Stimulated activated CD8-positive, alpha-beta memory T cell treated with anti-CD3 and anti-CD28 coated beads, Interleukin-12 subunit alpha, Interleukin-12 subunit beta, amount 100 ng/mL, for 24 hours (primary cell): ENCODE results near the gene IFT27.
"Not testable (repeated sequence)": the region's sequence is repeated elsewhere in the genome, so short reads cannot be mapped to it uniquely, and the experiment has no call there.

Experiments
- DNase-seq: peaks from one replicate; pipeline ENCODE4 v3.0.0-alpha.2; 2020; ENCODE audit errors: extremely low read depth

IFT27 gene

DNA sequence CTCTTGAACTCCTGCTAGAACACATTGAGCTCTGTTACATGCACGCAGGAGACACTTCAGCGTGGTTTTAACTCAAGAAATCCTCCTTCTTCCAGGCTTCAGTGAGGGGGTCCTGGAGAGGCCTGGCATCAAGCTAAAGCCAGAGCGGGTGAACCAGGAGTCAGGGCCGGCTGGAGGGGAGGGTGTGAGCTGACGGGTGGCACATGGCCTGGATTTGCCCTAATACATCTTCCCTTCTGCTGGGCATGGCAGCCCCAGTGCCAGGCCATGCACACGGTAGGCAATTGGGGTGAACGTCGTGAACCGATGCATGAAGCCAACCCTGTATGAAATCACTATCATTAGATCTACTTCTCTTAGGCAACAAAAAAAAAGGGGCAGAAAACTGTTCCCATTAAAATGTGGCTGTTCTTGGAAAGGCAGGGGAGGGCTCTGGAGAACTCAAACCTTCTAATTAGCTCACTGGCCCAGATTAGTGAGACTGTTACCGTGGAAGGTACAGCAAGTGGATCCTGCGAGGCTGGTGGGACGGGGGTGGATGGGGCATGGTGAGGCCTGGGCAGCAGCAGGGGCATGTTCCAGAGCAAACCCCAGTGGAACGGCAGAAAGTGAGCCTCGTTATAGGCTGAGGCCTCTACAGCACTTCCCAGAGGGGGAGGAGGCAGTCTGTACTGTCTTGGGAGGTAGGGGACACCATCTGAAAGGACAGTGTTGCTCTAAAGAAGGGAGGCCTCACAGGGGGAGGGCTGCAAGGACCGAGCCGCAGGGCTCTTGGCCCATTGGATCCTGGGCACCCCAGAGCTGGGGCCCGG, 10.6 kb downstream of the IFT27 start:
- no peak for DNase-seq

DNA sequence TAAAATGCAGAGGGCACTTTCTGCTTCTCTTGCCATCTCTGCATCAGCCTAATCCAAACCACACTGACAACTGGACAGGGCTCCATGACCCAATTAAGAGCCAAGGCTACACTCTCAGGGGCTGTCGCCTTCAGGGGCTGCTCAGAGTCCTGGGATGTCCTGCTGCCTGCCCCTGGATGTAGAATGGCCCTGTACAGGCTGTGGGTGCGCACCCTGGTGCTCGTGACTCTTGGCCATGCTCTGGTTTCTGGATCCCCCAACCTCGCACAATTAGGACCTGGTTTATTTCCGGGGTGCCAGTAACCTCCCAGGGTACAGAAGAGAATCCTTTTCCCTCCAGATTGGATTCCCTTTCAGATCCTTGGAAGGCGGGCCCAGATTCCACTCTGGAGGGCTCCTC, 11.3 kb downstream of the IFT27 start:
- no peak for DNase-seq

DNA sequence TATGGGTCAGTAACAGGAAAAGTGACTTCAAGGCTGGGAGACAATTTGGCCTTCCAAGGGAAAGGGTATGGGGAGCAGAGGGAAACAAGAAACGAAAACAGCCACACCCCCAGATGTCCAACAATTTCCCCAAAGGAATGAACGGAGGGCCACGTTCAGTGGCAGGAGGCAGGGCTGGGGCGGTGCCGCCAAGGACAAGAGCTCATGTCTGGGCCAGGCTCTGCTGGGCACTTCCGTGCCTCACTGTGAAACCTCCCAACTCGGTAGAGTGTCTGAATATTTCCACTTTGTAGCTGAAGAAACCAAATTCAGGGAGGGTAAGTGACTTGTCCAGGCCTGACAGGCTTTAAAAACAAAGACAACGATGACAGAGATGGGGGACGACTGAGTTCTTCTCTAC, 11.9 kb downstream of the IFT27 start:
- DNase-seq = no peak

DNA sequence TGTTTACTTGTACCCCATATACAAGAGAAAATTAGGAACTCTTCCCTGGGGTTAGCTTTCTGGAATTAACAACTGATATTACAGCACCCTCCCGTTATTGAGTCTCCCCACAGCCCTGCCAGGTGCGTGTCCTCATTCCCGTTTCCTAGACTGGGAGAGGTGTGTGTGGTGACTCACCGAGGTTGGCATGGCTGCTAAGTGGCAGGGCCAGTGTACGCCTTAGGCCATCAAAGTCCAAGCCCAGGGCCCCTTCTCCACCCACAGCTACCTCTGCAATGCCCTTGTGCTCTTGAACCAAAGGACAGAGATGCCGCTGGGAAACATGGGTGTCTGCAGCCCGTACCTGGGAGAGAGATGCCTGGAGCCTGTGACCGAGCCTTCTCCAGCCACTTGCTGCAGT, 12.3 kb downstream of the IFT27 start:
- no peak for DNase-seq

DNA sequence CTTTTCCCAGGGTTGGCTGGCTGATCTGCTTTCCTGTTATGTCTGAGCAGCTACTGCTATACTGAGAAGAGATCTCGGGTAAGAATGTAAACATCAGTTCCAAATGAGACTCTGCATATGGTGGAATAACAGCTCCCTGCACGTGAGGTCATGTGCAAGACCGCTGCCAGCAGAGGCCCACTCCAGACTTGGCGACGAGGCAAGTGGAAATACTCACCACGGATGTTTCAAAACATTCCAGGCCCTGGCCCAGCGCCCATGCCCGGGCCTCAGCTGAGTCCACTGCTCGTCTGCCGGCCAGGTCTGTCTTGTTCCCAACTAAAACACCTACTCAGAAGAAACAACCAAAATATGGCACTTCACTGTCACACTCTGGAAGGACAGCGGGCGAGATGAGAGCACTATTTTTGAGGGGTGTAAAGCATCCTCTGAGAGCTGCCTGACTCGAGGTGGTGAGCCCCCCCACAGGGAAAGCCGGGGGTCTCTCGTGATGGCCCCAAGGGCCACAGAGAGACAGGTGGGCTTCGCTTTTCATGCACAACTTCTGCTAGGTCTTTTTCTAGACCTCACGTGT, 13.1 kb downstream of the IFT27 start:
- no peak for DNase-seq

DNA sequence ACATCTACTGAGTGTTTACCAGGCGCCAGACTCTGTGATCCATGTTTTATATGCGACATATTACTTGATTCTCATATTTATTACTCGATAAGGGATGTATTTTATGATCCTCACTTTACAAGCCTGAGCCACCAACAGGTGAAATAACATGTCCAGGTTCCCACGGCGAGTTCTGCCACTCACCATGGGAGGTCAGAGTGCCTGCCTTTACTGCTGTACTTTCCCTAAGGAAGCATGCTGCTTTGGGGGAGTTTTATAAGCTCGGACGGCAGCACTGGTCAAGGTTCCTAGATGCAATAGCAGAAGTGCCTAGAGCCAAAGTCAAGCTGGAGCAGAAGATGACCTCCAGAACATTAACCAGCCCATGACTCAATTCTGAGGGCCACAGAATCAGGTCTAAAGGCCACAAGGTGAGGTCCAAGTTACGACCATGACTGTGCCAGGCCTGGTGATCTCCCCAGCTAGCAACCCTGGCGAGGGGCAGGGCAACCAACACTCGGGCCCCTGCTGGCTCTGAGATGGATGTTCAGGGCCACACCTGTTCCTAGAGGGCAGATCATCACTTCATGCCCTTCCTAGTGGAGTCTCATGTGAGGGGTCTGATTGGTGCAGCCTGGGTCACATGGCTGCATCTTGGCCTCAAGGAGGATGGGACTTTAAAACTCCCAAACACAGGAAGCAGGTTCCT, 14.2 kb downstream of the IFT27 start:
- DNase-seq = no peak

DNA sequence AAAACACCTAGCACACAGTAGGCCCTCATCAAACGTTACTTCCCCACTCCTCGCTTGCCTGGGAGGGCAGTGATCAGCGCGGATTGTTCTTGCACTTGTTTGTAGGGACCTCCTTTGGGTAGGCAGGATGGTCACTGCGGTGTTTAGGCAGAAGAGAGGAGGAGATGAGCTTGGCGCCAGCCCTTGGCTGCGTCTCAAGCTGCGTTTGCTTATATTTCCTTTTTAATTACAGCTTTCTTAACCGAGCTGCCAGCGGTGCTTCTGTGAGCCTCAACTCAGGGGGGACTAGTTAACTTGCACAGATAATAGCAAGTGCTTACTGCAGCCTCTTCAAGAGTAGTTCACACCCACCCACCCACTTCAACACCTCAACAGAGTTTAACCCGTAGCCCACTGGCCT, 15.1 kb downstream of the IFT27 start:
- no peak for DNase-seq

DNA sequence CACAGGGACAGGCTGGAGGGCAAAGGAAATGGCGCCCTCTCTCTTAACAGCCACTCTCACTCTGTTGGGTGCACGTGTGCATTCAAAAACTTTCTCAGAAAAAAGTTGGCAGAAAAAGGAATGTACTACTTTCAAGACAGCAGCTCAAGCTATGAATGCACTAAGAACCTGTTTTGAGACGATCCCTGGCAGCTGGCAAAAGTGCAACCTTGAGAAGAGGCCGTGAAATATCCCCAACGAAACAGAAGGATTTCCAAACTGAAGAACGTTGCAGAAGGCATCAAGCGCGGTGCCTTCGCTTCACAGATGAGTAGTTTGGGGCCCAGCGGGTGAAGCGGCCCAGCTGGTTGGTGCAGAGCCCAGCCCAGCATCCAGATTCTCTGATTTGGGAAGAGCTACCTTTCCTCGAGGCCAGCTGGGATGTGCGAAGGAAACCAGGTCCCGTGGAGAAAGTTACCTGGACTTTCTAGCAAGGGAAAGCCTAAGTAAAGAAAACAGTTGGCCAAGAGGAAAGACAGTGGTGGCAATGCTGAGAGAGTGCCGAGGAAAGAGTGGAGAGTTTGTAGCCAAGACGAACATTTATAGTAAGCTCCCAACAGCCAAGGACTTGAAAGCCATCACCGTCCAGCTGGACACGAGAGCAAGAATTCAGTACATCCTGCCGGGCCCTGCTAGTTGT, 16.3 kb downstream of the IFT27 start:
- no peak for DNase-seq

DNA sequence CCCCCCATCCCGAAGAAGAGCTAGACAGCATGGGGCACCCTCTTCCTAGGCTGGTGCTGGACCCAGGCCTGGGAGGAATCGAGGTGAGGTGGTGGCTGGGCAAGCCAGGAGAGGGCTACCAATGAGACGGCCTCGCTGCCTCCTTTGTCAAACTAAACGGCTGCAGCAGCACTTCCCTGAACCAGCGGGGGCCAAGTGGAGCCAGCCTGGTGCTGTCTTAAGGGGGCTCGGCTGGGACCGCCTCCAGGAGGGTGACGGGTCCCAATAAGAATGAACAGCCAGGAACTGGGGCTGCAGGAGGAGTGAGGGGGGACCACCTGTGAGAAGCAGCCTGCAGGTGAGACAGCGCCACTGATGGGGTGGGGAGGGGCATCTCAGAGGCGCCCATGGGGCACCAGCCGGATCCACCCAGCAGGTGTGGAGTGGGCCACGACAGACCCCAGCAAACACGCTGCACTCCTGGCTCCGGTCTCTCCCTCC, 17.1 kb downstream of the IFT27 start:
- no peak for DNase-seq

DNA sequence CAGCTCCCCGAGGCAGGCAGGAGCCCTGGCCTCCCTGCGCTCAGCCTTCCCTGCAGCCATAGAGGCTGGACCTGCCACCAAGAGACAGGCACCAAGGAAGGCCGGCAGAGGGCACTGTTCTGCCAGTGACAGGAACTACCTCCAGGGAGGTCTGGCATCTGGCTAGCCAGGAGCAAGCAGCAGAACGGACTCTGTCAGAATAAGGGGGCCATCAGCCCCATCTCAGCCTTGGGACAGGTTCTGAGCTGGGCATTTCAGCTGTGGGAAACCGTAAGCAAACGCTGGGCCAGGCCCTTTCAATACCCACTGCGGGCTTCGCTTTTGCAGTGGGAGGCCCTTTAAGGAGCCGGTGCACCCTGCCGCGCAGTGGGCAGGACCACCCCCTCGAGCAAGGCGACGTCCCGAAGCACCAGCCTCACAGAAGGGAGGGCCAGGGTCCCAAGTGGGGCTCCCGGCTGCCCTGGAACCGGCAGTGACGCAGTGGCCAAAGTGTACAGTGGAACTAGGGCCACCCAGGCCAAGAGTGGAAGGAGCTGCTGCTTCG, 18.2 kb downstream of the IFT27 start:
- DNase-seq = peak; percentile 42

DNA sequence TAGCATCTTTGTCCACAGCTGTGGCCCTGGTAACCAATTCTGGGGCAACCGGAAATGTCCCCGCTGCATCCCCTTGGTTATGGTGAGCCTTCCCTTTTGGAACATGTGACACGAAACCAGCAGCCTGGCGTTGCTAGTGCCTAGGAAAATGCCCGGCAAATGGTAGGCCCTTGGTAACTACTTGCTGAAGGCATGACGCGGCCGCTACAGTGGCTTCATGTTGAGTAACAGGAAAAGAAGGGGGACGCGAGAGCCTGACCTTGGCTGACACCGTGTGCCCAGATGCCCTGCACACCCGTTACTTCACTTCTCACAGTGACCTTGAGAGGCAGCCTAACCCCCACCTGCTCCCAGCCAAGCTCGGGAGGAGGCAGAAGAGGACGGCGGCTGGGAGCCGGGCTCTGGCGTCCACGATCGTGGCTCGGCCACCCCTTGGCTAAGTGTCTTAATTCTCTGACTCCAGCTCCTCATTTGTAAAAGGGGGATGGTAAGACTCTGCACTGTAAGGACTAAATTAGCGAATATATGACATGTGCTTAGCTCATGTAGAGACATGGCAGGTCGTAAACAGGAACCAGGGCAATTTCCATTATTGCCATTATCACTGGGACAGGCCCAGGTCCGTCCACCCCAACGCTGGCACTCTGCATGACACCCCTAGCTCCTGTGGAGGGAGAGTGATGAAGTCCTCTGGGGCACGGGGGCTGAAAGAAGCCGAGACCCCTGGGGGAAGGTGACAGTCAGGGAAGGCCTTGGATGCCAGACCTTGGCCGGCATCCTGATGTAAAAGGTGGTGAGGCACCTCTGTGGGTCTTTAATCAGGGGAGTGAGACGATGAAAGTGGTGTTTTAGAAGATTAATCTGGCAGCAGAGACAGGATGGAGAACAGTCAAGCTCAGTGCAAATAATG, 18.9 kb downstream of the IFT27 start:
- no peak for DNase-seq

DNA sequence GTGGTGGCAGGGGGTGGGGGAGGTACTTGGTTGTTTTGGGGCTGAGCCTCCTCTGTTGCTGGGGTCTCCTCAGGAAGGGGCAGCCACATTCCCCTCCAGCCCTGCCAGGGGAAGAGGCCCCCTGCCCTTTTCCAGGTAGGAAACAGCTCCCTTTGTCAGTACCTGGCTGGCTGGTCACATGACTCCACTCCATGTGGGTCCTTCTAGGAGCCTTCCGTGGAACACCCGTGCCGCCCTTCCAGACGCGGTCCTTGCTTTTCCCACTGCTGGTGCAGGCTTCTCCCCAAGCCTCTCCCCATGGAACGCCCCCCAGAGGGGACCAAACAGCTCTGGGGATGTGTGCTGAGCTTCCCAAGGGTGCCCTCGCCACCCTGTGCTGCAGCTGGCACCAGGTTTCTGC, 19.9 kb downstream of the IFT27 start:
- DNase-seq = no peak

DNA sequence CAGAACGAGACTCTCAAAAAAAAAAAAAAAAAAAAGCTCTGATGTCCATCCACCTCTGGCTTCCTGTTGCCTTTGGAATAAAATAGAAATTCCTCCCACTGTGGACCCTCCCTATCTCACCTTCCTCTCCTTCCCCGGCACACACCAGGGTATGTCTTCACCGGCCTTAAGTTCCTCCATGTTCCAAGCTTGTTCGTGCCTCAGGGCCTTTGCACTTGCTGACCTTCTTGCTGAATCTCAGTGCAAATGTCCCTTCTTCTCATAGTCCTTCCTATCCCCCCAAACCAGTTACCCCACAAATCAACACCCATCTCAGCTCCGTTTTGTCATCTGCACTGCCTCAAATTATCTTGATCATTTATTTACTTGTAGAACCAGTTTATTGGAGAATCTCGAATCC, 20.6 kb downstream of the IFT27 start:
- DNase-seq = no peak

DNA sequence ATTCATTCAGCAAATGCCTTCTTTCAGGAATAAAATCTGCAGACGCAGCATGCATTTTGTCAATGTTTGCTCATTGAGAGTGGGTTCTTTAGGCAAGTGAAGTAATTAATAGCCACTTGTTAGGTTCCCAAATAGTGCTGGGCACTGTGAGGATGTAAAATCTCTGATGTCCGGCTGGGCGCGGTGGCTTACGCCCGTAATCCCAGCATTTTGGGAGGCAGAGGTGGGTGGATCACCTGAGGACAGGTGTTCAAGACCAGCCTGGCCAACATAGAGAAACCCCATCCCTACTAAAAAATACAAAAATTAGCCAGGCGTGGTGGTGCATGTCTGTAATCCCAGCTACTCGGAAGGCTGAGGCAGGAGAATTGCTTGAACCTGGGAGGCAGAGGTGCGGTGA, 21.0 kb downstream of the IFT27 start:
- not testable (repeated sequence) for DNase-seq

DNA sequence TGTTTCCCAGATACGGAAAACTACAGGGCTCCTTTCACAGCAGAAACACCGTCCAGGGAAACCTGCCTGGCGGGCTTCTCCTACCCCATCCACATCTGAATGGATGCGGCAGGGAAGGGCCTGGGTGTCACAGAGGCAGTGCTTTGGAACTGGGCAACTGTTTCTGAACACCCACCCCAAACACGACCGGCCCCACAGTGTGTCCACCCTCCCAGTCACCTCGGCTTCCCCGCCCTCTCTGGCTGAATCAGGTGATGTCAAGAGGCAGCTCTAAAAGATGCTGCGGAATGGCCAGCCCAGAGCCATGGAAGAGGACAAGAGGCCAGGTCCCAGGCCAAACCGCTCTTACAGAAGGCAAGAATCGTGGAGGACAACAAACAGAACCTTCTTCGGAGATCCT, 22.0 kb downstream of the IFT27 start:
- no peak for DNase-seq

DNA sequence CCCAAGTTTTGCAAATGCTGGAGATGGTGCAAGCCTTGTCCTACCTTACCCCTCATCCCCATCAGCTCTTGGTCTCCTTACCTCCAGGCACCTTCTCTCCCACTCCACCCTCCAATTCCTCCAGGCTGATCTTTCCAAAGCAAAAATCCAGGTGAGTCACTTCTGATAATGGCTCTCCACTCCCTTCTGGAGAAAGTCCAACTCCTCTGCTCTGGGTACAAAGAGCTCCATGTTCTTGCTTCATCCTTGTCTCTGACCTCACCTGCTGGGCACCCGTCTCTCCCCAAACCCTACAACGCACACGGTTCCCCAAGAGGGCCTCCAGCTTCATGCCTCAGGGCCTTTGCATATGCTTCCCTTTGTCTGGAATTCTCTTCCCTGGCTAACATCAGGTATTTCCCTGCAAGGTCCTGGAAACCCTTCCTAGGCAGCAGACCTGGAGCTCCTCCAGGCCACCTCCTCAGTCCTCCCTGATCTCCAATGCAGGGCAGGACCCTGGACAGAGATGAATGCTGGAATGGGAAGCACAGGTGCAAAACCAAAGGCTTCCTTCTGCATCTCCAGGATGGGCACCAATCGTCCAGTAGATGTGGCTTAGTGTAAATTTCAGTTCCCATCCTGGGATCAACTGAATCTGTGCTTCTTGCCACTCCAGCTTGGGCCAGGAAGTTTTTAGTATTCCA, 22.7 kb downstream of the IFT27 start:
- DNase-seq = no peak

DNA sequence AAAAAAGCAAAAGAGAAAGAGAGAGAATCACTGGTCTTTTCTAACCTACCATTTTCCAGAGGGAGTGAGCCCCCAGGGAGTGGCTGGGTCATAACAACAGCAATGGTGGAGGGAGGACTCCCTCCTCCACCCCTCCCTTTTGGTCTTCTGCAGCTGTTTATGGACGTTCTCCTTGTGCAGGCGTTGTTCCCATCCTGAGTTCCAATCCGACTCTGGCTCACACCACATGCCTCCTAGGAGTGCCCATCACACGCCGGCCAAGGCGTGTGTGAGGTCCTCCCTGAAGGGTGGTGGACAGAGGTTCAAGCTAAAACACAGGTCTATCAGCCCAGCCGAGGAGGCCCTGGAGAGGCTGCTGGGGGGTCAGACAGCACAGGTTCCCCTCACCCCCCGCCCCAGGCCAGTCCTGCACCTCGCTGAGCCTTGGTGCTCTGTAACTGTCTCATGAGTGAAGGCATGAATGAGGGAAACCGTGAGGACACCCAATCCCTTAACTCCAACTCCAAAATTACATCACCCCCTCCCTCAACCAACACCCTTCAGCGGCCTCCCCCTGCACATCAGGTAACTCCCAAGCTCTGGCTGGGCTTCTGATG, 29.4 kb downstream of the IFT27 start:
- DNase-seq = no peak

DNA sequence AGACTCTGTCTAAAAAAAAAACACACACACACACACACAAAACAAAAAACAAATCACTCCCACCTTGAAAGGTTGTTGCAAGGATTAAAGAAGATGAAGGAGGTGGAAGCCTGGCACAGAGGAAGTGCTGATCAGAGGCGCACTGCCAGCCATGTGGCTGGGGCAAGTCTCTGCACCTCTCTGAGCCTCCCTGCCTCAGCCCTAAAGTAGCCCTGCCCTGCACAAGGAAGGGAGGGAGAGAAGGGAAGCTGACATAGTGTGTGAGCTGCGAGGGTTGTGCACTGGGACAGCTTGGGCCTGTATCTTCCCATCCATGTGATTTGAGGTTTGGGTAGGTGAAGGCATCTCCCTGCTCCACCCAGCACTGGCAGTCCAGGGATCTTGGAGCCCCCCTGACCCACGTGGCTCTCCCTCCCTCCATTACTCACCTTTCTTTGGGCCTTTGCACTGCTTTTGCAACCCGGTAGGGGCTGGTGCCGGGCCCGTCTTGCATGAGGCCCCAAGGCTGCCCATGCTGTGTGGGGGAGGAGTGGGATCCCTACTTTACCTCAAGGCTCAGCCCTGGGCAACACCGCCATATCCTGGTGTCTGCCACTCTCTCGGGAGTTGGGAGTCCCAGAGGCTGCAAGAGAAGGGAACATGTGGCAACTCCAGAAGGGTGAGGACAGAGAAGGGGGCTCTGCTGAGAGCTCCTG, 30.5 kb downstream of the IFT27 start:
- DNase-seq = no peak

DNA sequence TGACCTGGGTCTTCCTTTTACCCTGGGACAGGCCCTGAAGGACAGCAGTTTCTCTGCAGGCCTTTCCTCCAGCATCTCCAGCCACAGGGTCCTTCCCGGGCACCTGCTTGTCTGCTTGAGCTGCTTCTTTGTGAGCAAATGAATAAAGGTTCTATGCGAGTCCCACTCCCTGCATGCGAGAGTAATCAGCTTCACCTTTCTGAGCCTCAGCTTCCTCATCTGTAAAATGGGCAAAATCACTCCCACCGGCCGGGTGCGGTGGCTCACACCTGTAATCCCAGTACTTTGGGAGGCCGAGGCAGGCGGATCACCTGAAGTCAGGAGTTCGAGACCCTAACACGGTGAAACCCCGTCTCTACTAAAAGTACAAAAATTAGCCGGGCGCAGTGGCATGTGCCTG, 31.1 kb downstream of the IFT27 start:
- no peak for DNase-seq

DNA sequence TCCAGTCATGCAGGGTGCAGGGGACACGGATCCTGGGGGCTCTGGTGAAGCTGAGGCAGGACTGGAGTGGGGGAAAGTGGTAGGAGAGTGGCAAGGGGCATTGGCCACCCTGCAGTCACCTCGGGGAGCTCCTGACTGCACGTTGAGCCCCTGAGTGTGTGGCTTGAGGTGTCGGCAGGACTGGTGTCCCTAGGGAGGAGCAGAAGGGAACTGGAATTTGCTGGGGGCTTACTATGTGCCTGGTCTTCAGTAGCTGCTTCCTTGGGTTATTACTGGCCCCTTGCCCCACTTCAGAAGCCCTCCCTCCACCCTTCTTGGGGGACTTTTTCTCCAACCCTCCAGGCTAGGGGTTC, 31.5 kb downstream of the IFT27 start:
- DNase-seq = no peak
